ENCODE results near the gene TMEM208. TPM values are rescaled to one million over a fixed set of nuclear protein-coding genes. Genes with fewer than 3 reads are reported as not detected.

TMEM208 gene
- polyA plus RNA-seq, 1 of the 3 experiments (the other 2 are of a cell fraction), result 98.2 TPM

DNA sequence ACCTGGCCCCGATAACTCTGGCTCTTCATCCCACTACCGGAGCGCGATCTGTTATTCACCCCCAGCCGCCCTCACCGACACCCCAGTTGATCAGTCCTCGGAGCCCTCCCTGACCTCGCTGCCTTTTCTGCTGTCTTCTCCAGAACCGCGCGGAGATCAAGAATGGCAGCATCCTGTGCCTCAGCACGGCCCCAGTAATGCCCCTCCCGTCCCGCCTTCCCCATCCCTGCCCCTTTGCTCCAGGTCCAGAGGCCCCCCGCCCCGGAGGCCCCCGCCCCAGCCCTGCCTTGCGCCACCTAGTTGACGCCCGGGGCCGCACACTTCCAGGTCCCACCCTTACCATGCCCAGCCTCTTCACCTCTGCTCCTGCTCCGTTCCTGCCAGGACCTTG, 27.1 kb upstream of the TMEM208 start (continued):
- TF ChIP-seq RAD21 (IDR thresholded peaks at IDR 0.05; ENCODE audit: low read length) (no peak), RFX5 (IDR thresholded peaks at IDR 0.05; ENCODE audit: low read length) (no peak), EP300 (IDR thresholded peaks at IDR 0.05; ENCODE audit: borderline replicate concordance in 1 of 2, low read depth in 1 of 2, low read length in 1 of 2) (no peak), RXRA (IDR thresholded peaks at IDR 0.05; ENCODE audit: borderline replicate concordance, low read depth) (no peak)

GRCh38 chr16:67200491-67200890, 26.4 kb upstream of the TMEM208 start:
- POLR2A ChIA-PET, result interaction anchor here (1.4 kb wide), 1 partner anchor 8 kb away, joined by 4 read pairs; no protein-coding TSS in a partner anchor
- no peak overlapping the region for H3K9ac ChIP-seq
- TF ChIP-seq SMC3 (IDR thresholded peaks at IDR 0.05; ENCODE audit: low read depth, low read length) (no peak), MAX (IDR thresholded peaks at IDR 0.05; ENCODE audit: low read depth) (no peak), RXRA (IDR thresholded peaks at IDR 0.05; ENCODE audit: borderline replicate concordance, low read depth) (no peak), RFX5 (IDR thresholded peaks at IDR 0.05; ENCODE audit: low read length) (no peak), GABPA (IDR thresholded peaks at IDR 0.05; ENCODE audit: low read depth) (no peak), TAF1 (IDR thresholded peaks at IDR 0.05; ENCODE audit: borderline replicate concordance, low read depth, low read length) (no peak), MXI1 (IDR thresholded peaks at IDR 0.05; ENCODE audit: low read depth, low read length) (no peak), FOSL2 (IDR thresholded peaks at IDR 0.05; ENCODE audit: borderline replicate concordance, low read depth) (no peak), USF2 (IDR thresholded peaks at IDR 0.05; ENCODE audit: borderline replicate concordance, low read depth, low read length) (no peak), TCF12 (IDR thresholded peaks at IDR 0.05) (no peak)
- TF ChIP-seq, protein P1, sequence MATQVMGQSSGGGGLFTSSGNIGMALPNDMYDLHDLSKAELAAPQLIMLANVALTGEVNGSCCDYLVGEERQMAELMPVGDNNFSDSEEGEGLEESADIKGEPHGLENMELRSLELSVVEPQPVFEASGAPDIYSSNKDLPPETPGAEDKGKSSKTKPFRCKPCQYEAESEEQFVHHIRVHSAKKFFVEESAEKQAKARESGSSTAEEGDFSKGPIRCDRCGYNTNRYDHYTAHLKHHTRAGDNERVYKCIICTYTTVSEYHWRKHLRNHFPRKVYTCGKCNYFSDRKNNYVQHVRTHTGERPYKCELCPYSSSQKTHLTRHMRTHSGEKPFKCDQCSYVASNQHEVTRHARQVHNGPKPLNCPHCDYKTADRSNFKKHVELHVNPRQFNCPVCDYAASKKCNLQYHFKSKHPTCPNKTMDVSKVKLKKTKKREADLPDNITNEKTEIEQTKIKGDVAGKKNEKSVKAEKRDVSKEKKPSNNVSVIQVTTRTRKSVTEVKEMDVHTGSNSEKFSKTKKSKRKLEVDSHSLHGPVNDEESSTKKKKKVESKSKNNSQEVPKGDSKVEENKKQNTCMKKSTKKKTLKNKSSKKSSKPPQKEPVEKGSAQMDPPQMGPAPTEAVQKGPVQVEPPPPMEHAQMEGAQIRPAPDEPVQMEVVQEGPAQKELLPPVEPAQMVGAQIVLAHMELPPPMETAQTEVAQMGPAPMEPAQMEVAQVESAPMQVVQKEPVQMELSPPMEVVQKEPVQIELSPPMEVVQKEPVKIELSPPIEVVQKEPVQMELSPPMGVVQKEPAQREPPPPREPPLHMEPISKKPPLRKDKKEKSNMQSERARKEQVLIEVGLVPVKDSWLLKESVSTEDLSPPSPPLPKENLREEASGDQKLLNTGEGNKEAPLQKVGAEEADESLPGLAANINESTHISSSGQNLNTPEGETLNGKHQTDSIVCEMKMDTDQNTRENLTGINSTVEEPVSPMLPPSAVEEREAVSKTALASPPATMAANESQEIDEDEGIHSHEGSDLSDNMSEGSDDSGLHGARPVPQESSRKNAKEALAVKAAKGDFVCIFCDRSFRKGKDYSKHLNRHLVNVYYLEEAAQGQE (IDR thresholded peaks at IDR 0.05; ENCODE audit: low read depth, low read length), result no peak
- H3K4me3 ChIP-seq (ENCODE audit: low read depth in 2 of 2, low read length in 1 of 2), result no peak overlapping the region
- no peaks in the 10 kb centered on the region for H3K27me3 ChIP-seq (ENCODE audit: insufficient read depth)
- DNase-seq, result no peak
- H3K36me3 ChIP-seq (replicated peaks in 1 of 2; ENCODE audit: control insufficient read depth in 1 of 2, insufficient read depth in 2 of 2, low read length in 1 of 2), result peaks cover 25 to 74% of the 10 kb centered on the region in 2 experiments
- 100% methylated on average over 1 of the region's 8 CpGs for WGBS (ENCODE audit: low lambda C conversion rate)
- H3K9me2 ChIP-seq, result no peaks in the 10 kb centered on the region
- no peak overlapping the region for H3K4me2 ChIP-seq
- H3F3A ChIP-seq (replicated peaks; ENCODE audit: insufficient read depth), result peaks cover 24% of the 10 kb centered on the region
- CTCF ChIA-PET, result interaction anchor here (1.0 kb wide), 1 partner anchor 305 kb away, joined by 4 read pairs; no protein-coding TSS in a partner anchor
- H2AFZ ChIP-seq (ENCODE audit: low read depth), result no peak overlapping the region
- no peaks in the 10 kb centered on the region for H3K9me3 ChIP-seq
- H3K4me1 ChIP-seq (ENCODE audit: control insufficient read depth in 1 of 2, insufficient read depth in 2 of 2, low read depth in 1 of 2, low read length in 1 of 2), result no peaks in the 10 kb centered on the region; a peak in 1 of 4 replicates
- no peak overlapping the region for H3K27ac ChIP-seq (ENCODE audit: low read depth in 2 of 2, low read length in 1 of 2)
- no peaks in the 10 kb centered on the region for H4K20me1 ChIP-seq (ENCODE audit: insufficient read depth)
- peaks cover 12% of the 10 kb centered on the region; the same call in 1 of the 2 replicates for H3K79me2 ChIP-seq (ENCODE audit: insufficient read depth)

All from SK-N-SH (cell line).